Ishikawa (cell line): Measurements from ENCODE around the gene P2RY12.

Source experiments
- CEBPB ChIP-seq: IDR thresholded peaks from 2 replicates; pipeline ENCODE4 v1.6.1; 2012
- EGR1 ChIP-seq: IDR thresholded peaks from 2 replicates; pipeline ENCODE4 v1.6.1; 2012
- EP300 ChIP-seq: IDR thresholded peaks from 2 replicates; pipeline ENCODE4 v1.6.1; 2012; ENCODE audit warnings: borderline replicate concordance
- RAD21 ChIP-seq: IDR thresholded peaks from 2 replicates; pipeline ENCODE4 v1.6.1; 2012; ENCODE audit warnings: low read depth
- REST ChIP-seq: IDR thresholded peaks from 2 replicates; pipeline ENCODE4 v1.6.1; 2012; ENCODE audit warnings: low read depth, mild to moderate bottlenecking
- YY1 ChIP-seq: IDR thresholded peaks from 2 replicates; pipeline ENCODE4 v1.6.1; 2012; ENCODE audit warnings: low read depth

DNA sequence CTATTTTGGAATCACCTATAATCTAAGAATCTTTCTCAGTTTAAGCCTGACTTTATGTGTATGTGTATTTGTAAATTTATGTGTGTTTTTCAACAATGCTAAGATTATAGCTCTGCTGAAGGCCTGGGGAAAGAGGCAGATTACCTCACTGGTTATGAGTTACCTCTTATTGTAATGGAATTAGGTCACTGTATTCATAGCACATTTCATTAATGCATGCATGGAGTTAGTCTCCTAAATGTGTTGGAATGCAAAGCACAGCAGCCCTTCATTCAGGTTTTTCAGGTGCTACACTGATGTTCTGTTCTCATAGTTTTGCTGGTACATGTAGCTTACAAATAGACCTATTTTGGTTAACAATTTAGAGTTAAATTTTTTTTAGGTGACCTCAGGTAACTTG, 77.4 kb downstream of the P2RY12 start:
- TF ChIP-seq EP300 (no peak), YY1 (no peak), EGR1 (no peak), REST (no peak), RAD21 (no peak), CEBPB (no peak)
